GM12878 (cell line): ENCODE results near the gene DHRS1. TPM values are rescaled to one million over a fixed set of nuclear protein-coding genes. Genes with fewer than 3 reads are reported as not detected.

Experiments used
- ATAC-seq: fragments of 200-7000 bp; cut with Tn5 transposase; 3 replicates; pipeline ENCODE4 v1.9.1; 2020; ENCODE audit warnings: mild to moderate bottlenecking, moderate library complexity
- BruUV-seq: library from RNA; stranded (reverse); fragments of 400-500 nt; replicated peaks from 2 replicates; lab custom pipeline; 2021; lab: Mats Ljungman, UMichigan
- CTCF ChIA-PET: fragments of 300-600 bp; sonication (Branson Sonifier 250); formaldehyde crosslinking; extraction: SDS; loops from one replicate; lab custom pipeline; 2021; ENCODE audit warnings: inconsistent platforms; lab: Yijun Ruan, JAX
- POLR2A ChIA-PET: fragments of 350-600 bp; formaldehyde crosslinking; extraction: SDS; loops from one replicate; lab custom pipeline; 2021; ENCODE audit warnings: inconsistent platforms; lab: Charles Lee
- RAD21 ChIA-PET: fragments of 300-600 bp; sonication (Branson Sonifier 250); formaldehyde crosslinking; loops from one replicate; lab custom pipeline; 2023; ENCODE audit warnings: antibody characterized with exemption; ENCODE audit not compliant: unreplicated experiment; lab: Charles Lee
- SMC1A ChIA-PET: fragments of 300-600 bp; sonication (Branson Sonifier 250); formaldehyde crosslinking; loops from one replicate; lab custom pipeline; 2023; ENCODE audit not compliant: unreplicated experiment, uncharacterized antibody; lab: Charles Lee
- DNase-seq: peaks from one replicate; pipeline ENCODE4 v3.0.0-alpha.2; 2011; ENCODE audit warnings: low read depth, low spot score
- FAIRE-seq: peaks from 3 replicates; lab custom pipeline; 2011; peaks lifted over from hg19 to GRCh38; lab: Jason Lieb, UNC
- H2AFZ ChIP-seq: 2 replicates; pipeline ENCODE4 v1.6.0; 2011; ENCODE audit warnings: low read depth, low read length, control low read depth; ENCODE audit not compliant: control insufficient read depth
- H3K27ac ChIP-seq: 2 replicates; pipeline ENCODE4 v1.5.1; 2011; ENCODE audit warnings: control low read depth; ENCODE audit not compliant: control insufficient read depth, insufficient read depth
- H3K27me3 ChIP-seq, 2 experiments: replicated peaks in 1 of 2; 2 replicates each; pipeline versions ENCODE4 v1.6.0 to v1.6.1; 2011; ENCODE audit warnings: low read length in 1 of 2; ENCODE audit not compliant: control insufficient read depth in 2 of 2, insufficient read depth in 2 of 2
- H3K36me3 ChIP-seq, 2 experiments: 2 replicates each; pipeline ENCODE4 v1.5.1; 2011; ENCODE audit warnings: low read length in 1 of 2; ENCODE audit not compliant: control insufficient read depth in 2 of 2, insufficient read depth in 2 of 2
- H3K4me1 ChIP-seq: 2 replicates; pipeline ENCODE4 v1.6.1; 2011; ENCODE audit warnings: mild to moderate bottlenecking, low read length, moderate library complexity, mixed read lengths; ENCODE audit not compliant: control insufficient read depth, insufficient read depth
- H3K4me2 ChIP-seq: 2 replicates; pipeline ENCODE4 v1.6.0; 2011; ENCODE audit warnings: control low read depth; ENCODE audit not compliant: control insufficient read depth, insufficient read depth
- H3K4me3 ChIP-seq: fragments of 200-600 bp; sonication (generic); 2 replicates; pipeline ENCODE4 v1.5.1; 2016
- H3K79me2 ChIP-seq: 2 replicates; pipeline ENCODE4 v1.6.0; 2011; ENCODE audit warnings: low read length; ENCODE audit not compliant: control insufficient read depth, insufficient read depth
- H3K9ac ChIP-seq: 2 replicates; pipeline ENCODE4 v1.8.0; 2011; ENCODE audit warnings: low read length, control low read depth, mixed read lengths; ENCODE audit not compliant: control insufficient read depth, insufficient read depth
- H3K9me3 ChIP-seq: replicated peaks from 3 replicates; pipeline ENCODE4 v1.5.1; 2011; ENCODE audit warnings: mild to moderate bottlenecking, low read length; ENCODE audit not compliant: control insufficient read depth, insufficient read depth
- H4K20me1 ChIP-seq: 2 replicates; pipeline ENCODE4 v1.6.0; 2011; ENCODE audit not compliant: control insufficient read depth, insufficient read depth
- BCLAF1 ChIP-seq: fragments of 450-650 bp; IDR thresholded peaks from 2 replicates; pipeline ENCODE4 v1.6.1; 2017; ENCODE audit warnings: antibody characterized with exemption, mild to moderate bottlenecking, moderate library complexity
- BRCA1 ChIP-seq: IDR thresholded peaks from 2 replicates; pipeline ENCODE4 v1.6.1; 2011; ENCODE audit warnings: low read depth, low read length, improper control_type of control experiment
- CHD2 ChIP-seq: IDR thresholded peaks from 2 replicates; pipeline ENCODE4 v1.6.1; 2011; ENCODE audit warnings: low read depth, low read length, improper control_type of control experiment, borderline replicate concordance
- EGR1 ChIP-seq, 2 experiments: IDR thresholded peaks; 1 replicate in 1 of 2; 2 replicates in 1 of 2; pipeline ENCODE4 v1.6.1; 2011 to 2012; ENCODE audit warnings: low read depth in 2 of 2, low read length in 2 of 2, borderline replicate concordance in 1 of 2, mild to moderate bottlenecking in 1 of 2, moderate library complexity in 1 of 2
- ELK1 ChIP-seq: IDR thresholded peaks from 2 replicates; pipeline ENCODE4 v1.6.1; 2012; ENCODE audit warnings: low read depth, low read length, improper control_type of control experiment
- FOS ChIP-seq: IDR thresholded peaks from 3 replicates; pipeline ENCODE4 v1.6.1; 2011; ENCODE audit warnings: borderline replicate concordance; ENCODE audit not compliant: insufficient read length; ENCODE audit errors: extremely low read depth
- IKZF1 ChIP-seq: fragments of 450-650 bp; conservative IDR thresholded peaks from 2 replicates; pipeline ENCODE4 v1.6.1; 2017; ENCODE audit warnings: antibody characterized with exemption, mild to moderate bottlenecking
- MYB ChIP-seq: fragments of 150-350 bp; IDR thresholded peaks from 2 replicates; pipeline ENCODE4 v1.6.1; 2014; ENCODE audit warnings: mild to moderate bottlenecking, low read depth, low read length, borderline replicate concordance
- PBX3 ChIP-seq: IDR thresholded peaks from 2 replicates; pipeline ENCODE4 v1.6.1; 2011; ENCODE audit warnings: mild to moderate bottlenecking, low read depth, low read length, moderate library complexity; ENCODE audit not compliant: insufficient replicate concordance
- RB1 ChIP-seq: fragments of 450-650 bp; formaldehyde crosslinking; IDR thresholded peaks from 2 replicates; pipeline ENCODE4 v1.6.1; 2017; ENCODE audit warnings: mild to moderate bottlenecking, borderline replicate concordance
- SIN3A ChIP-seq: IDR thresholded peaks from 2 replicates; pipeline ENCODE4 v1.6.1; 2012; ENCODE audit warnings: low read depth, low read length, improper control_type of control experiment
- SMARCA5 ChIP-seq: fragments of 450-650 bp; IDR thresholded peaks from 2 replicates; pipeline ENCODE4 v1.6.1; 2017; ENCODE audit warnings: mild to moderate bottlenecking
- USF2 ChIP-seq: IDR thresholded peaks from 2 replicates; pipeline ENCODE4 v1.6.1; 2011; ENCODE audit warnings: low read depth, low read length, improper control_type of control experiment, borderline replicate concordance
- YY1 ChIP-seq: IDR thresholded peaks from 2 replicates; pipeline ENCODE4 v1.6.1; 2011; ENCODE audit warnings: low read depth, mild to moderate bottlenecking, low read length
- WGBS: methylation state at CpG from one replicate; pipeline ENCODE4 v1.1.6; 2016; ENCODE audit warnings: low lambda C conversion rate; ENCODE audit not compliant: insufficient replicate concordance, insufficient coverage; ENCODE audit errors: missing lambda C conversion rate; 5-methylcytosine and 5-hydroxymethylcytosine counted together
- in situ Hi-C: fragments of 300-500 bp; cut with MboI; formaldehyde crosslinking; loops from 9 replicates; pipeline ENCODE4 v1.14.3; 2018; ENCODE audit warnings: mixed read lengths
- intact Hi-C: fragments of 100-400 bp; cut with micrococcal nuclease; formaldehyde crosslinking; loops from one replicate; pipeline ENCODE4 v1.14.2; 2022; ENCODE audit not compliant: unreplicated experiment
- polyA plus RNA-seq, 11 experiments: library from polyadenylated mRNA; depleted of rRNA in 4 of 11; unstranded in 6 of 11; stranded (reverse) in 5 of 11; fragments of >200 nt; fragmentation: Nextera tagmentation in 4 of 11; fragmentation: Illumina TruSeq in 1 of 11; extraction: Ambion mirVana in 4 of 11; extraction: Trizol in 1 of 11; gene quantifications; 1 replicate in 1 of 11; 2 replicates in 10 of 11; pipeline versions ENCODE4 v1.2.1 to v1.2.3, GENCODE V29; 2011 to 2016; ENCODE audit warnings: inconsistent platforms in 2 of 11, missing spikeins in 2 of 11, low read depth in 1 of 11
- total RNA-seq, 4 experiments: library from RNA; depleted of rRNA in 3 of 4; stranded (reverse); fragments of >200 nt in 3 of 4; fragmentation: Illumina TruSeq in 1 of 4; extraction: Trizol in 1 of 4; gene quantifications; 2 replicates each; pipeline versions ENCODE4 v1.2.1 to v1.2.3, GENCODE V29; 2013 to 2021

DHRS1 gene
- total and polyA plus RNA-seq, 10 of the 15 experiments (the other 5 are each of a cell fraction or from before 2014, with no cell fraction given): 12.1 to 45.0 (median 25.7) TPM

GRCh38 chr14:24310646-24311604 is 11.3 kb upstream of the DHRS1 start, which contains the start of gene LTB4R:
Gene LTB4R, plus strand, starts transcription at chr14:24311502. Its CDS starts 4,150 bp downstream, at chr14:24315652.
- no peak within 1 kb of the TSS; the same call in 1 of the 2 replicates for H3K9ac ChIP-seq
- H2AFZ ChIP-seq: peak within 1 kb of the TSS; percentile 48
- no peaks in the 10 kb centered on the region for H3K9me3 ChIP-seq
- H3K27ac ChIP-seq: peak within 1 kb of the TSS; percentile 45; the same call in 1 of the 2 replicates
- H3K4me2 ChIP-seq: peak within 1 kb of the TSS; percentile 76
- CTCF ChIA-PET: interaction anchor here (0.7 to 7.9 kb wide), 18 partner anchors 8 to 255 kb away, joined by 3 to 149 read pairs (median 4); partner anchors contain the start of genes ADCY4, DCAF11, DHRS1 and KHNYN
- intact Hi-C loops: no loop called here
- no peaks in the 10 kb centered on the region for H3K79me2 ChIP-seq
- WGBS: 2% methylated on average over 96 of the region's 99 CpGs
- FAIRE-seq (peak; percentile 49), DNase-seq (no peak), ATAC-seq (peak; percentile 75)
- SMC1A ChIA-PET: interaction anchor here (0.6 to 1.6 kb wide), 8 partner anchors 8 to 120 kb away, joined by 3 to 7 read pairs (median 3); partner anchors contain the start of gene TINF2
- peaks cover 37% of the 10 kb centered on the region for H3K4me1 ChIP-seq
- RAD21 ChIA-PET: interaction anchor here (0.6 to 1.9 kb wide), 8 partner anchors 14 to 121 kb away, joined by 3 to 9 read pairs (median 3); partner anchors contain the start of genes RABGGTA and TINF2
- POLR2A ChIA-PET: interaction anchor here (0.6 to 1.2 kb wide), 4 partner anchors 15 to 121 kb away, joined by 3 read pairs; partner anchors contain the start of gene RIPK3
- H4K20me1 ChIP-seq: no peaks in the 10 kb centered on the region
- BruUV-seq: no TSS peak
- H3K27me3 ChIP-seq: no peaks in the 10 kb centered on the region
- H3K4me3 ChIP-seq: peak within 1 kb of the TSS; percentile 47
- in situ Hi-C loops: no loop called here
- peaks cover 5 to 9% of the 10 kb centered on the region in 2 experiments; a peak in 3 of 4 replicates for H3K36me3 ChIP-seq
- TF ChIP-seq BRCA1 (no peak), USF2 (no peak), SMARCA5 (no peak), BCLAF1 (no peak), IKZF1 (peak; percentile 72; the same call in 1 of the 2 replicates), ELK1 (no peak), CHD2 (no peak), EGR1 (IDR thresholded peaks at IDR 0.05; ENCODE audit: borderline replicate concordance in 1 of 2, low read depth in 2 of 2, low read length in 2 of 2) (0 out of 3 replicates have a peak, but pooled peaks of 1 of the 2 experiments have one; percentile 25), FOS (no peak), RB1 (no peak), MYB (no peak), YY1 (no peak; the same call in 1 of the 2 replicates), SIN3A (peak; percentile 52; the same call in 1 of the 2 replicates), PBX3 (no peak)
